ENCODE data around the gene TGM2. TPM values are rescaled to one million over a fixed set of nuclear protein-coding genes. Genes with fewer than 3 reads are reported as not detected.

The TGM2 gene
- total and polyA plus RNA-seq, 2 donors (not counting 1 experiment from before 2014, with no cell fraction given), result 2.4 to 60.8 TPM

- Histone ChIP-seq H3K36me3 (replicated peaks in 1 of 2; ENCODE audit: control extremely low read depth in 1 of 2, control insufficient read depth in 1 of 2, extremely low read depth in 1 of 2, insufficient read depth in 2 of 2, low read length in 1 of 2) (no peaks in the 10 kb centered on the region), H3K4me2 (replicated peaks; ENCODE audit: low read depth, low read length, poor library complexity, severe bottlenecking) (no peak overlapping the region), H3K9me3 (ENCODE audit: control extremely low read depth in 1 of 3, control insufficient read depth in 2 of 3, insufficient read depth in 1 of 3, low read length in 2 of 3) (no peaks in the 10 kb centered on the region), H2AFZ (ENCODE audit: insufficient read depth, low read depth, low read length, poor library complexity, severe bottlenecking) (no peak overlapping the region), H3K27me3 (replicated peaks in 1 of 4; ENCODE audit: control extremely low read depth in 1 of 4, control insufficient read depth in 3 of 4, insufficient read depth in 4 of 4, low read length in 3 of 4) (peaks cover 0 to 10% (median 3%) of the 10 kb centered on the region in 4 experiments), H4K20me1 (ENCODE audit: control insufficient read depth, insufficient read depth, low read length, poor library complexity, severe bottlenecking) (no peaks in the 10 kb centered on the region), H3K4me3 (ENCODE audit: control extremely low read depth in 1 of 5, extremely low read depth in 1 of 5, insufficient read depth in 1 of 5, low read depth in 2 of 5, low read length in 4 of 5) (no peak overlapping the region), H3K4me1 (ENCODE audit: control insufficient read depth in 2 of 2, insufficient read depth in 2 of 2, low read length in 2 of 2) (peaks cover 0 to 3% of the 10 kb centered on the region in 2 donors), H3K9ac (ENCODE audit: low read length) (no peak overlapping the region), H3K27ac (ENCODE audit: low read length in 2 of 2) (no peak overlapping the region), H3K79me2 (ENCODE audit: control insufficient read depth, insufficient read depth, low read length) (no peaks in the 10 kb centered on the region)
- H3K27ac Mint-ChIP-seq, result no peak overlapping the region
- TF ChIP-seq CTCF (IDR thresholded peaks at IDR 0.05), result no peak
- TF ChIP-seq EZH2 (IDR thresholded peaks at IDR 0.05; ENCODE audit: borderline replicate concordance, insufficient read depth, low read depth, low read length, poor library complexity, severe bottlenecking), result no peak
- DNase-seq (no peak), ATAC-seq (ENCODE audit: low read depth) (no peak)
- POLR2A ChIA-PET, result no interaction called here
- no peaks in the 10 kb centered on the region for H3K9me3 Mint-ChIP-seq (ENCODE audit: insufficient read depth)
- WGBS (ENCODE audit: insufficient coverage), result 85% methylated on average over 4 of the region's 4 CpGs
- CTCF ChIA-PET, result interaction anchor here (1.0 to 8.3 kb wide), 5 partner anchors 20 to 139 kb away, joined by 3 to 61 read pairs (median 4); no protein-coding TSS in a partner anchor
- H3K27me3 Mint-ChIP-seq, result peaks cover 16% of the 10 kb centered on the region
- intact Hi-C loops (cut with micrococcal nuclease), result no loop called here
- peaks cover 26% of the 10 kb centered on the region for H3K4me1 Mint-ChIP-seq
- H3K4me3 Mint-ChIP-seq, result peak overlapping the region; percentile 9
These were observed 31.0 kb upstream of the TGM2 start for GRCh38 chr20:38196076-38196475.

- Histone ChIP-seq H3K36me3 (replicated peaks in 1 of 2; ENCODE audit: control extremely low read depth in 1 of 2, control insufficient read depth in 1 of 2, extremely low read depth in 1 of 2, insufficient read depth in 2 of 2, low read length in 1 of 2) (no peaks in the 10 kb centered on the region), H4K20me1 (ENCODE audit: control insufficient read depth, insufficient read depth, low read length, poor library complexity, severe bottlenecking) (no peaks in the 10 kb centered on the region), H3K27ac (ENCODE audit: low read length in 2 of 2) (no peak overlapping the region), H3K4me3 (ENCODE audit: control extremely low read depth in 1 of 5, extremely low read depth in 1 of 5, insufficient read depth in 1 of 5, low read depth in 2 of 5, low read length in 4 of 5) (no peak overlapping the region), H3K27me3 (replicated peaks in 1 of 4; ENCODE audit: control extremely low read depth in 1 of 4, control insufficient read depth in 3 of 4, insufficient read depth in 4 of 4, low read length in 3 of 4) (peaks cover 0 to 10% (median 3%) of the 10 kb centered on the region in 4 experiments), H3K9ac (ENCODE audit: low read length) (no peak overlapping the region), H2AFZ (ENCODE audit: insufficient read depth, low read depth, low read length, poor library complexity, severe bottlenecking) (no peak overlapping the region), H3K4me2 (replicated peaks; ENCODE audit: low read depth, low read length, poor library complexity, severe bottlenecking) (no peak overlapping the region), H3K79me2 (ENCODE audit: control insufficient read depth, insufficient read depth, low read length) (no peaks in the 10 kb centered on the region), H3K9me3 (ENCODE audit: control extremely low read depth in 1 of 3, control insufficient read depth in 2 of 3, insufficient read depth in 1 of 3, low read length in 2 of 3) (no peaks in the 10 kb centered on the region), H3K4me1 (ENCODE audit: control insufficient read depth in 2 of 2, insufficient read depth in 2 of 2, low read length in 2 of 2) (peaks cover 0 to 3% of the 10 kb centered on the region in 2 donors)
- no peak for DNase-seq
- intact Hi-C loops (cut with micrococcal nuclease), result no loop called here
- Mint-ChIP-seq H3K4me3 (no peak overlapping the region), H3K9me3 (ENCODE audit: insufficient read depth) (no peaks in the 10 kb centered on the region), H3K4me1 (peaks cover 26% of the 10 kb centered on the region), H3K27me3 (peaks cover 16% of the 10 kb centered on the region), H3K27ac (no peak overlapping the region)
- CTCF ChIA-PET, result interaction anchor here (1.3 to 8.3 kb wide), 4 partner anchors 21 to 139 kb away, joined by 4 to 61 read pairs (median 12); no protein-coding TSS in a partner anchor
- POLR2A ChIA-PET, result no interaction called here
- ATAC-seq (ENCODE audit: low read depth), result no peak
- no peak for TF ChIP-seq EZH2 (IDR thresholded peaks at IDR 0.05; ENCODE audit: borderline replicate concordance, insufficient read depth, low read depth, low read length, poor library complexity, severe bottlenecking)
- TF ChIP-seq CTCF (IDR thresholded peaks at IDR 0.05), result no peak
- 86% methylated on average over 7 of the region's 7 CpGs for WGBS (ENCODE audit: insufficient coverage)
These were observed 30.5 kb upstream of the TGM2 start for GRCh38 chr20:38195521-38195920.
